ENCODE data around the gene SMIM1.

DNA sequence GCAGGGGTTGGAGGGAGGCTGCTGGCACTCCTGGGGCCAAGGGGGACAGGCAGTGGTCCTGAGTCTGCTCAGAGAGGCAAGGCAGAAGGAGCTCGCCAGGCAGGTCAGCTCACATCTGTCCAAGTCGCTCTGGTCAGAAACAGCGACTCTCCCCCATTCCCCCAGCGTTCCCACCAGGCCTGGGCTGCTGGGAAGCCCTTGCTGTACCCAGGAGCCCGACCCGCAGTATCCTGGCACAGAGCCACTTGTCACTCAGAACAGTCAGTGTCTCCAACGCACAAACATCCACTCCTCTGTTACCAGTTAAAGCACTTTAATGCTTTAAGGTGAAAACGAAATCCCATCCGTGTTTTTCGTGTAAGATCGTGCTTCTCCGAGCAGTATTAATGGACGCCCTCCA lies 36.9 kb upstream of the SMIM1 start:
- TF ChIP-seq, protein P1, sequence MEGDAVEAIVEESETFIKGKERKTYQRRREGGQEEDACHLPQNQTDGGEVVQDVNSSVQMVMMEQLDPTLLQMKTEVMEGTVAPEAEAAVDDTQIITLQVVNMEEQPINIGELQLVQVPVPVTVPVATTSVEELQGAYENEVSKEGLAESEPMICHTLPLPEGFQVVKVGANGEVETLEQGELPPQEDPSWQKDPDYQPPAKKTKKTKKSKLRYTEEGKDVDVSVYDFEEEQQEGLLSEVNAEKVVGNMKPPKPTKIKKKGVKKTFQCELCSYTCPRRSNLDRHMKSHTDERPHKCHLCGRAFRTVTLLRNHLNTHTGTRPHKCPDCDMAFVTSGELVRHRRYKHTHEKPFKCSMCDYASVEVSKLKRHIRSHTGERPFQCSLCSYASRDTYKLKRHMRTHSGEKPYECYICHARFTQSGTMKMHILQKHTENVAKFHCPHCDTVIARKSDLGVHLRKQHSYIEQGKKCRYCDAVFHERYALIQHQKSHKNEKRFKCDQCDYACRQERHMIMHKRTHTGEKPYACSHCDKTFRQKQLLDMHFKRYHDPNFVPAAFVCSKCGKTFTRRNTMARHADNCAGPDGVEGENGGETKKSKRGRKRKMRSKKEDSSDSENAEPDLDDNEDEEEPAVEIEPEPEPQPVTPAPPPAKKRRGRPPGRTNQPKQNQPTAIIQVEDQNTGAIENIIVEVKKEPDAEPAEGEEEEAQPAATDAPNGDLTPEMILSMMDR (IDR thresholded peaks at IDR 0.05), result no peak
- TF ChIP-seq POLR2AphosphoS5 (IDR thresholded peaks at IDR 0.05), result no peak

Measured in gastroesophageal sphincter (tissue), 3 donors.